HepG2 (cell line): ENCODE data around the gene VIT. TPM values are rescaled to one million over a fixed set of nuclear protein-coding genes. Genes with fewer than 3 reads are reported as not detected.

ENCODE experiments used
- DPF2 ChIP-seq: sonication (generic); formaldehyde crosslinking; IDR thresholded peaks from 2 replicates; pipeline ENCODE4 v1.4.0; 2020; ENCODE audit warnings: mild to moderate bottlenecking, low read depth, missing genetic modification reagents, borderline replicate concordance
- FOXJ3 ChIP-seq: sonication (generic); formaldehyde crosslinking; IDR thresholded peaks from 2 replicates; pipeline ENCODE4 v1.4.0; 2020; ENCODE audit warnings: missing genetic modification reagents, mild to moderate bottlenecking, borderline replicate concordance
- IRF2 ChIP-seq: IDR thresholded peaks from 2 replicates; pipeline ENCODE4 v1.6.1; 2018; ENCODE audit warnings: missing genetic modification reagents, missing compliant biosample characterization
- MED1 ChIP-seq: sonication (generic); formaldehyde crosslinking; IDR thresholded peaks from 2 replicates; pipeline ENCODE4 v1.4.0; 2020; ENCODE audit warnings: missing genetic modification reagents
- MEIS2 ChIP-seq: sonication (generic); formaldehyde crosslinking; IDR thresholded peaks from 2 replicates; pipeline ENCODE4 v1.9.0; 2021; ENCODE audit warnings: mild to moderate bottlenecking, missing genetic modification reagents
- NCOA1 ChIP-seq: sonication (generic); formaldehyde crosslinking; IDR thresholded peaks from 2 replicates; pipeline ENCODE4 v1.9.0; 2021; ENCODE audit warnings: missing genetic modification reagents
- PCBP1 ChIP-seq: fragments of 200-400 bp; formaldehyde crosslinking; IDR thresholded peaks from 2 replicates; pipeline ENCODE4 v1.6.1; 2017; ENCODE audit warnings: mild to moderate bottlenecking, low read depth, low read length, borderline replicate concordance
- RXRB ChIP-seq: IDR thresholded peaks from 2 replicates; pipeline ENCODE4 v1.6.1; 2016; ENCODE audit warnings: borderline replicate concordance, missing genetic modification reagents, missing compliant biosample characterization
- TARDBP ChIP-seq: sonication (generic); formaldehyde crosslinking; IDR thresholded peaks from 2 replicates; pipeline ENCODE4 v1.8.0; 2022; ENCODE audit warnings: mild to moderate bottlenecking, missing genetic modification reagents
- XRCC5 ChIP-seq: fragments of 200-400 bp; formaldehyde crosslinking; optimal IDR thresholded peaks from 2 replicates; pipeline ENCODE3; 2017; ENCODE audit warnings: mild to moderate bottlenecking, low read length
- ZBTB8A ChIP-seq: sonication (generic); formaldehyde crosslinking; IDR thresholded peaks from 2 replicates; pipeline ENCODE4 v1.4.0; 2020; ENCODE audit warnings: mild to moderate bottlenecking, low read depth, missing genetic modification reagents, borderline replicate concordance
- ZNF33A ChIP-seq: sonication (generic); formaldehyde crosslinking; IDR thresholded peaks from 2 replicates; pipeline ENCODE4 v1.5.1; 2020; ENCODE audit warnings: missing genetic modification reagents, mild to moderate bottlenecking, moderate library complexity, borderline replicate concordance
- polyA plus RNA-seq, 8 experiments: library from polyadenylated mRNA; depleted of rRNA in 3 of 8; stranded (reverse) in 7 of 8; unstranded in 1 of 8; fragments of >200 nt; fragmentation: Illumina TruSeq in 4 of 8; extraction: Trizol in 4 of 8; gene quantifications; 2 replicates each; pipeline versions ENCODE4 v1.2.1 to v1.2.3, GENCODE V29; 2011 to 2016; ENCODE audit warnings: low read depth in 4 of 8, missing spikeins in 1 of 8, mixed read lengths in 1 of 8; ENCODE audit not compliant: insufficient read depth in 1 of 8
- total RNA-seq, 5 experiments: library from RNA; depleted of rRNA; stranded (reverse); fragments of >200 nt; fragmentation: Illumina TruSeq; extraction: Trizol; gene quantifications; 2 replicates each; pipeline ENCODE4 v1.2.3, GENCODE V29; 2016; ENCODE audit warnings: low read depth in 1 of 5
- TF ChIP-seq, protein P1 (sequence below): IDR thresholded peaks from 2 replicates; pipeline ENCODE4 v1.4.0; 2020; ENCODE audit warnings: mild to moderate bottlenecking, missing genetic modification reagents
- TF ChIP-seq, protein P2 (sequence below): sonication (generic); formaldehyde crosslinking; IDR thresholded peaks from 2 replicates; pipeline ENCODE4 v1.9.0; 2021; ENCODE audit warnings: missing genetic modification reagents, mild to moderate bottlenecking, borderline replicate concordance
- TF ChIP-seq, protein P3 (sequence below), 2 experiments: sonication (generic) in 1 of 2; formaldehyde crosslinking in 1 of 2; IDR thresholded peaks; 2 replicates each; pipeline versions ENCODE4 v1.4.0 to v1.6.1; 2016 to 2020; ENCODE audit warnings: borderline replicate concordance in 1 of 2, low read depth in 1 of 2, mild to moderate bottlenecking in 1 of 2, missing genetic modification reagents in 1 of 2
- TF ChIP-seq, protein P4 (sequence below): sonication (generic); formaldehyde crosslinking; IDR thresholded peaks from 2 replicates; pipeline ENCODE4 v1.9.0; 2022; ENCODE audit warnings: low read depth, missing genetic modification reagents

VIT gene
- total and polyA plus RNA-seq, 2 of the 13 experiments (the other 11 are each of a cell fraction or from before 2014, with no cell fraction given): not detected

DNA sequence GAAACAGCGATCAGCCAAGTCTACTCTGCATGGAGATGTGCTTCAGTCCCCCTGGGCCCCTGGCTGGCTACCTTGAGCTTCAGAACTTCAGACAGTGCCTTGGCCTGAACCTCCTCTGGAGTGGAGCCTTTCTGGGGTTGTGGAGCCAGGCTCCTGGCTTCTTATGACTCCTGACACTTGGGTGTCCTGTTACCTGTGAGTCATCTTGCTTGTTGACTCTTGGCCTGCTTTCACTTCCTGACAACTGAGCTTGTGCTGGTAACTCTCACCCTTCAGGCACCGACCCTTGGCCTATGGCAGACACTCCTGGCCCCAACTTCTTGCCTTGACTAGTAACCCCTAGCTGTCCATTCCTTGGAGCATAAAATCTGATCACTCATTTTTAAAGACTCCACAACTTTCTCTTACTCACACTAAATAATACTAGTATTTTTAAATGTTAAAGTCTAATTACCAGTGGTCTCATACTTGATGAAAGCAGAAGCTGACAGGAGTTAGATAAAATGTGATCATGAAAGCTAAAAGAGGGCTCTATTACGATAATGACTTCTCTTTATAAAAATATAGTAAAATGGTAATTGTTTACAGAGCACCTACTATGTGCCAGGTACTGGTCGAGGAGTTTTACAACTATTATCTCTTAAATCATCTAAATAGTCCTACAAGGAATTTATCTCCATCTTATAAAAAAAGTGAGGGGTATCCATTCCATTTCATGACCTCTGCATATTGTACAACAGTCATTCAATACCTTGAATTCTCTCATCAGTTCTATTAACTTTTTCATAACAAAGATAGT, 46.3 kb upstream of the VIT start (continued):
- TF ChIP-seq, protein P1, sequence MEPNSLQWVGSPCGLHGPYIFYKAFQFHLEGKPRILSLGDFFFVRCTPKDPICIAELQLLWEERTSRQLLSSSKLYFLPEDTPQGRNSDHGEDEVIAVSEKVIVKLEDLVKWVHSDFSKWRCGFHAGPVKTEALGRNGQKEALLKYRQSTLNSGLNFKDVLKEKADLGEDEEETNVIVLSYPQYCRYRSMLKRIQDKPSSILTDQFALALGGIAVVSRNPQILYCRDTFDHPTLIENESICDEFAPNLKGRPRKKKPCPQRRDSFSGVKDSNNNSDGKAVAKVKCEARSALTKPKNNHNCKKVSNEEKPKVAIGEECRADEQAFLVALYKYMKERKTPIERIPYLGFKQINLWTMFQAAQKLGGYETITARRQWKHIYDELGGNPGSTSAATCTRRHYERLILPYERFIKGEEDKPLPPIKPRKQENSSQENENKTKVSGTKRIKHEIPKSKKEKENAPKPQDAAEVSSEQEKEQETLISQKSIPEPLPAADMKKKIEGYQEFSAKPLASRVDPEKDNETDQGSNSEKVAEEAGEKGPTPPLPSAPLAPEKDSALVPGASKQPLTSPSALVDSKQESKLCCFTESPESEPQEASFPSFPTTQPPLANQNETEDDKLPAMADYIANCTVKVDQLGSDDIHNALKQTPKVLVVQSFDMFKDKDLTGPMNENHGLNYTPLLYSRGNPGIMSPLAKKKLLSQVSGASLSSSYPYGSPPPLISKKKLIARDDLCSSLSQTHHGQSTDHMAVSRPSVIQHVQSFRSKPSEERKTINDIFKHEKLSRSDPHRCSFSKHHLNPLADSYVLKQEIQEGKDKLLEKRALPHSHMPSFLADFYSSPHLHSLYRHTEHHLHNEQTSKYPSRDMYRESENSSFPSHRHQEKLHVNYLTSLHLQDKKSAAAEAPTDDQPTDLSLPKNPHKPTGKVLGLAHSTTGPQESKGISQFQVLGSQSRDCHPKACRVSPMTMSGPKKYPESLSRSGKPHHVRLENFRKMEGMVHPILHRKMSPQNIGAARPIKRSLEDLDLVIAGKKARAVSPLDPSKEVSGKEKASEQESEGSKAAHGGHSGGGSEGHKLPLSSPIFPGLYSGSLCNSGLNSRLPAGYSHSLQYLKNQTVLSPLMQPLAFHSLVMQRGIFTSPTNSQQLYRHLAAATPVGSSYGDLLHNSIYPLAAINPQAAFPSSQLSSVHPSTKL (CRISPR knock-in tag): peak; percentile 93
- TF ChIP-seq DPF2 (CRISPR knock-in tag): peak; percentile 56; the same call in 1 of the 2 replicates
- TF ChIP-seq NCOA1 (CRISPR knock-in tag): no peak
- peak; percentile 64 for TF ChIP-seq IRF2
- 0 out of 2 replicates have a peak, but pooled peaks have one; percentile 39 for TF ChIP-seq MEIS2 (CRISPR knock-in tag)
- no peak for TF ChIP-seq TARDBP (CRISPR knock-in tag)
- TF ChIP-seq, protein P2, sequence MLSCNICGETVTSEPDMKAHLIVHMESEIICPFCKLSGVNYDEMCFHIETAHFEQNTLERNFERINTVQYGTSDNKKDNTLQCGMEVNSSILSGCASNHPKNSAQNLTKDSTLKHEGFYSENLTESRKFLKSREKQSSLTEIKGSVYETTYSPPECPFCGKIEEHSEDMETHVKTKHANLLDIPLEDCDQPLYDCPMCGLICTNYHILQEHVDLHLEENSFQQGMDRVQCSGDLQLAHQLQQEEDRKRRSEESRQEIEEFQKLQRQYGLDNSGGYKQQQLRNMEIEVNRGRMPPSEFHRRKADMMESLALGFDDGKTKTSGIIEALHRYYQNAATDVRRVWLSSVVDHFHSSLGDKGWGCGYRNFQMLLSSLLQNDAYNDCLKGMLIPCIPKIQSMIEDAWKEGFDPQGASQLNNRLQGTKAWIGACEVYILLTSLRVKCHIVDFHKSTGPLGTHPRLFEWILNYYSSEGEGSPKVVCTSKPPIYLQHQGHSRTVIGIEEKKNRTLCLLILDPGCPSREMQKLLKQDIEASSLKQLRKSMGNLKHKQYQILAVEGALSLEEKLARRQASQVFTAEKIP (CRISPR knock-in tag): no peak
- no peak for TF ChIP-seq ZBTB8A
- TF ChIP-seq RXRB (CRISPR knock-in tag): peak; percentile 92
- TF ChIP-seq, protein P3, sequence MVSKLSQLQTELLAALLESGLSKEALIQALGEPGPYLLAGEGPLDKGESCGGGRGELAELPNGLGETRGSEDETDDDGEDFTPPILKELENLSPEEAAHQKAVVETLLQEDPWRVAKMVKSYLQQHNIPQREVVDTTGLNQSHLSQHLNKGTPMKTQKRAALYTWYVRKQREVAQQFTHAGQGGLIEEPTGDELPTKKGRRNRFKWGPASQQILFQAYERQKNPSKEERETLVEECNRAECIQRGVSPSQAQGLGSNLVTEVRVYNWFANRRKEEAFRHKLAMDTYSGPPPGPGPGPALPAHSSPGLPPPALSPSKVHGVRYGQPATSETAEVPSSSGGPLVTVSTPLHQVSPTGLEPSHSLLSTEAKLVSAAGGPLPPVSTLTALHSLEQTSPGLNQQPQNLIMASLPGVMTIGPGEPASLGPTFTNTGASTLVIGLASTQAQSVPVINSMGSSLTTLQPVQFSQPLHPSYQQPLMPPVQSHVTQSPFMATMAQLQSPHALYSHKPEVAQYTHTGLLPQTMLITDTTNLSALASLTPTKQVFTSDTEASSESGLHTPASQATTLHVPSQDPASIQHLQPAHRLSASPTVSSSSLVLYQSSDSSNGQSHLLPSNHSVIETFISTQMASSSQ (IDR thresholded peaks at IDR 0.05; ENCODE audit: low read depth): no peak
- TF ChIP-seq, protein P3 (CRISPR knock-in tag; IDR thresholded peaks at IDR 0.05; ENCODE audit: borderline replicate concordance): no peak
- no peak for TF ChIP-seq PCBP1
- TF ChIP-seq, protein P4, sequence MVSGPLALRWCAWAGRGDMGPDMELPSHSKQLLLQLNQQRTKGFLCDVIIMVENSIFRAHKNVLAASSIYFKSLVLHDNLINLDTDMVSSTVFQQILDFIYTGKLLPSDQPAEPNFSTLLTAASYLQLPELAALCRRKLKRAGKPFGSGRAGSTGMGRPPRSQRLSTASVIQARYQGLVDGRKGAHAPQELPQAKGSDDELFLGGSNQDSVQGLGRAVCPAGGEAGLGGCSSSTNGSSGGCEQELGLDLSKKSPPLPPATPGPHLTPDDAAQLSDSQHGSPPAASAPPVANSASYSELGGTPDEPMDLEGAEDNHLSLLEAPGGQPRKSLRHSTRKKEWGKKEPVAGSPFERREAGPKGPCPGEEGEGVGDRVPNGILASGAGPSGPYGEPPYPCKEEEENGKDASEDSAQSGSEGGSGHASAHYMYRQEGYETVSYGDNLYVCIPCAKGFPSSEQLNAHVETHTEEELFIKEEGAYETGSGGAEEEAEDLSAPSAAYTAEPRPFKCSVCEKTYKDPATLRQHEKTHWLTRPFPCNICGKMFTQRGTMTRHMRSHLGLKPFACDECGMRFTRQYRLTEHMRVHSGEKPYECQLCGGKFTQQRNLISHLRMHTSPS: no peak
- TF ChIP-seq FOXJ3 (CRISPR knock-in tag): no peak; the same call in 1 of the 2 replicates
- peak; percentile 87 for TF ChIP-seq MED1
- TF ChIP-seq ZNF33A (CRISPR knock-in tag): no peak
- peak; percentile 56 for TF ChIP-seq XRCC5
